Measurements from ENCODE around the gene NUP43.

- TF ChIP-seq EZH2phosphoT487 (IDR thresholded peaks at IDR 0.05; ENCODE audit: insufficient read depth, low read depth) (no peak), EZH2 (IDR thresholded peaks at IDR 0.05; ENCODE audit: insufficient read depth, poor library complexity, severe bottlenecking) (no peak)
Measured at GRCh38 chr6:149725785-149726184, 20.5 kb downstream of the NUP43 start.

All from GM23248 (cell line).